OCI-LY1 (cell line): Measurements from ENCODE around the gene SH3D19.

Experiments
- CTCF ChIP-seq: fragments of 200-600 bp; sonication (generic), shearing (Covaris generic); IDR thresholded peaks from 2 replicates; pipeline ENCODE4 v1.5.1; 2017; ENCODE audit warnings: mild to moderate bottlenecking, antibody characterized with exemption, low read length, moderate library complexity, mixed read lengths
- EZH2 ChIP-seq: fragments of 200-600 bp; sonication (generic), shearing (Covaris generic); IDR thresholded peaks from 2 replicates; pipeline ENCODE4 v1.8.0; 2017; ENCODE audit warnings: borderline replicate concordance, mixed run types, mild to moderate bottlenecking, antibody characterized with exemption, low read length, moderate library complexity, mixed read lengths

- no peak for TF ChIP-seq CTCF
- TF ChIP-seq EZH2: no peak
These were observed 210.4 kb downstream of the SH3D19 start for GRCh38 chr4:151114986-151115385.
